Liver (tissue), 9 donors: ENCODE results near the gene SDHA. TPM values are rescaled to one million over a fixed set of nuclear protein-coding genes. Genes with fewer than 3 reads are reported as not detected.

Source experiments
- DNase-seq: peaks from one replicate; pipeline ENCODE4 v3.0.0-alpha.2; 2017; ENCODE audit warnings: low spot score
- H3K27ac ChIP-seq, 2 donors: one replicate each; pipeline ENCODE4 v1.7.0; 2013; ENCODE audit warnings: inconsistent platforms in 2 of 2, low read length in 2 of 2, control low read depth in 1 of 2, low read depth in 1 of 2, mild to moderate bottlenecking in 1 of 2
- H3K27me3 ChIP-seq, 4 donors: one replicate each; pipeline versions ENCODE4 v1.6.1 to v1.7.0; 2013; ENCODE audit warnings: low read length in 3 of 4, inconsistent platforms in 1 of 4, mild to moderate bottlenecking in 1 of 4, moderate library complexity in 1 of 4; ENCODE audit not compliant: control insufficient read depth in 4 of 4, insufficient read depth in 4 of 4
- H3K36me3 ChIP-seq, 4 donors: one replicate each; pipeline versions ENCODE4 v1.6.1 to v1.7.0; 2013; ENCODE audit warnings: low read length in 3 of 4, mild to moderate bottlenecking in 3 of 4, low read depth in 1 of 4, moderate library complexity in 1 of 4; ENCODE audit not compliant: control insufficient read depth in 4 of 4, insufficient read depth in 3 of 4
- H3K4me1 ChIP-seq, 4 donors: one replicate each; pipeline versions ENCODE4 v1.6.1 to v1.7.0; 2013; ENCODE audit warnings: low read length in 3 of 4, mild to moderate bottlenecking in 3 of 4, moderate library complexity in 1 of 4; ENCODE audit not compliant: control insufficient read depth in 4 of 4, insufficient read depth in 4 of 4
- H3K4me3 ChIP-seq, 3 donors: one replicate each; pipeline versions ENCODE4 v1.6.1 to v1.7.0; 2013; ENCODE audit warnings: low read length in 3 of 3, control low read depth in 1 of 3, low read depth in 1 of 3, mild to moderate bottlenecking in 1 of 3
- H3K9ac ChIP-seq, 2 donors: one replicate each; pipeline ENCODE4 v1.7.0; 2013; ENCODE audit warnings: low read length in 2 of 2, mild to moderate bottlenecking in 2 of 2, moderate library complexity in 2 of 2, control low read depth in 1 of 2, low read depth in 1 of 2
- H3K9me3 ChIP-seq, 4 donors: one replicate each; pipeline versions ENCODE4 v1.6.1 to v1.7.0; 2013; ENCODE audit warnings: low read length in 3 of 4; ENCODE audit not compliant: control insufficient read depth in 4 of 4
- EGR1 ChIP-seq, 2 donors: IDR thresholded peaks; 2 replicates each; pipeline ENCODE4 v1.6.1; 2016 to 2018; ENCODE audit warnings: antibody characterized with exemption in 2 of 2, low read depth in 2 of 2
- FOXA1 ChIP-seq: IDR thresholded peaks from 2 replicates; pipeline ENCODE4 v1.6.1; 2016; ENCODE audit warnings: antibody characterized with exemption
- FOXA2 ChIP-seq: IDR thresholded peaks from 2 replicates; pipeline ENCODE4 v1.6.1; 2016; ENCODE audit warnings: antibody characterized with exemption
- GABPA ChIP-seq, 2 donors: IDR thresholded peaks in 1 of 2; conservative IDR thresholded peaks in 1 of 2; 2 replicates each; pipeline ENCODE4 v1.6.1; 2016; ENCODE audit warnings: antibody characterized with exemption in 2 of 2, mild to moderate bottlenecking in 1 of 2, moderate library complexity in 1 of 2
- HNF4A ChIP-seq, 2 donors: conservative IDR thresholded peaks; 2 replicates each; pipeline ENCODE4 v1.6.1; 2016; ENCODE audit warnings: antibody characterized with exemption in 2 of 2, mild to moderate bottlenecking in 2 of 2
- HNF4G ChIP-seq: IDR thresholded peaks from 2 replicates; pipeline ENCODE4 v1.6.1; 2016; ENCODE audit warnings: antibody characterized with exemption
- JUND ChIP-seq, 2 donors: IDR thresholded peaks; 2 replicates each; pipeline ENCODE4 v1.6.1; 2016; ENCODE audit warnings: antibody characterized with exemption in 2 of 2
- NR2F2 ChIP-seq: IDR thresholded peaks from 2 replicates; pipeline ENCODE4 v1.6.1; 2016; ENCODE audit warnings: antibody characterized with exemption
- RAD21 ChIP-seq, 2 donors: IDR thresholded peaks; 2 replicates each; pipeline ENCODE4 v1.6.1; 2016; ENCODE audit warnings: antibody characterized with exemption in 2 of 2, mild to moderate bottlenecking in 2 of 2
- RXRA ChIP-seq, 2 donors: IDR thresholded peaks; 2 replicates each; pipeline ENCODE4 v1.6.1; 2017 to 2018; ENCODE audit warnings: antibody characterized with exemption in 2 of 2, mild to moderate bottlenecking in 1 of 2
- SP1 ChIP-seq: IDR thresholded peaks from 2 replicates; pipeline ENCODE4 v1.6.1; 2018; ENCODE audit warnings: antibody characterized with exemption, mild to moderate bottlenecking
- TAF1 ChIP-seq: conservative IDR thresholded peaks from 2 replicates; pipeline ENCODE4 v1.6.1; 2016; ENCODE audit warnings: antibody characterized with exemption, mild to moderate bottlenecking
- YY1 ChIP-seq: IDR thresholded peaks from 2 replicates; pipeline ENCODE4 v1.6.1; 2016; ENCODE audit warnings: antibody characterized with exemption, mild to moderate bottlenecking
- WGBS: extraction: QIAGEN DNeasy Blood & Tissue Kit; methylation state at CpG from one replicate; pipeline ENCODE4 v1.1.7; 2013; 5-methylcytosine and 5-hydroxymethylcytosine counted together
- polyA plus RNA-seq, 2 donors: library from polyadenylated mRNA; stranded (reverse) in 1 of 2; unstranded in 1 of 2; fragments of 200-250 nt in 1 of 2; fragments of >200 nt in 1 of 2; fragmentation: Nextera tagmentation in 1 of 2; extraction: Ambion mirVana in 1 of 2; gene quantifications; one replicate each; pipeline versions ENCODE4 v1.2.1 to v1.2.3, GENCODE V29; 2013 to 2015
- total RNA-seq, 2 donors: library from RNA; depleted of rRNA; stranded (reverse); fragments of >200 nt; gene quantifications; one replicate each; pipeline ENCODE4 v1.2.3, GENCODE V29; 2014
- TF ChIP-seq, protein P1 (sequence below): fragments of 150-350 bp; IDR thresholded peaks from 2 replicates; pipeline ENCODE4 v1.5.1; 2017; ENCODE audit warnings: improper control_type of control experiment, low read depth, low read length; ENCODE audit not compliant: missing input control
- TF ChIP-seq, protein P2 (sequence below): IDR thresholded peaks from 2 replicates; pipeline ENCODE4 v1.6.1; 2016; ENCODE audit warnings: antibody characterized with exemption
- TF ChIP-seq, protein P3 (sequence below): IDR thresholded peaks from 2 replicates; pipeline ENCODE4 v1.6.1; 2016; ENCODE audit warnings: antibody characterized with exemption
- TF ChIP-seq, protein P4 (sequence below): IDR thresholded peaks from 2 replicates; pipeline ENCODE4 v1.6.1; 2016; ENCODE audit warnings: antibody characterized with exemption, mild to moderate bottlenecking
- TF ChIP-seq, protein P5 (sequence below): IDR thresholded peaks from 2 replicates; pipeline ENCODE4 v1.6.1; 2016; ENCODE audit warnings: antibody characterized with exemption
- donor health status: healthy.
- donor health status: healthy.
- donor health status: healthy.
- donor health status: healthy.
- donor health status: healthy.

The SDHA gene
- total and polyA plus RNA-seq, 4 donors: 79.2 to 215 (median 159) TPM

DNA sequence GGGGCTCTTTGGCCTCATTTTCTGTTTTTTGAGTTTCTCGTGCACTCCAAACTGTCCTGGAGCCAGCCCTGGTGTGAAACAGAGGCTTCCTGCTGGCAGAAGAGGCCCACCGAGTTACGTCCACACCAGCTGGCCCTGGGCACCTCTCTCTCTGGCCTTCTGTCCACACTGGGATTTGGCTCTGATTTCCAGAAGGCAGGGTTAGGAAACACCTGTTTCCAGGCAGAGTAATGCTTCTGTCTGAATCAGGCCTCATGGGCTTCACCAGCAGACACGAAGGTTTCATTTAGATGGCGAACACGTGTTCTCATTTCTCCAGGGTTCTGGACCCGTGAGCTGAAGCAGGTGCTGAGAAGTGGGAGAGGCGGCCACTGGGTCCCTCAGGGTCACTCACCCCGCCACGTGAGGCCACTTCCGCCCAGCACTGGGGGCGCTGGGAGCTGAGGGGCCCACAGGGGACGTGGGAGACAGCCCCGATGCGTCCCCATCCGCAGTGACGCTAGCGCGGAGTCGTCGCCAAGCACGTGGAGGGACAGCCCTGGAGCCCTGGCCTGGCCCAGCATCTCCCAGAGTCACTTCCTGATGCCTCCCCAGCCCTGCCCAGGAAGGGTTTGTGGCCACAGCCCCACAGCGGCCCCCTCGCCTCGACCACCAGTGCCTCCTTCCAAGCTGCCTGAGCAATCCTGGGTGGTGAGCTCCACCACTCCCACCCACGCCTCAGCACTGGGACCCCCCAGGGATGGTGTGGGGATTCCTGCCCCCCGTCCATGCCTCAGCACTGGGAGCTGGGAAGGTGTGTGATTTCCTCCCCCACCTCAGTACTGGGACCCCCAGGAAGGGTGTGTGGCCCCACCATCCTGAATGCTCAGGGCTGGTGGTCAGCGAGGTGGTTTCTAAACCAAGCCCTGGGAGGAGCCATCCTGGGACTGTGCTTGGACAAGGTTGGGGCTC is 31.8 kb upstream of the SDHA start (continued):
- TF ChIP-seq EGR1 (IDR thresholded peaks at IDR 0.05; ENCODE audit: low read depth in 2 of 2): no peak
- no peak for TF ChIP-seq RXRA (IDR thresholded peaks at IDR 0.05)
- no peak for TF ChIP-seq SP1
- TF ChIP-seq RAD21 (IDR thresholded peaks at IDR 0.05): no peak
- no peak for TF ChIP-seq YY1
- TF ChIP-seq, protein P1, sequence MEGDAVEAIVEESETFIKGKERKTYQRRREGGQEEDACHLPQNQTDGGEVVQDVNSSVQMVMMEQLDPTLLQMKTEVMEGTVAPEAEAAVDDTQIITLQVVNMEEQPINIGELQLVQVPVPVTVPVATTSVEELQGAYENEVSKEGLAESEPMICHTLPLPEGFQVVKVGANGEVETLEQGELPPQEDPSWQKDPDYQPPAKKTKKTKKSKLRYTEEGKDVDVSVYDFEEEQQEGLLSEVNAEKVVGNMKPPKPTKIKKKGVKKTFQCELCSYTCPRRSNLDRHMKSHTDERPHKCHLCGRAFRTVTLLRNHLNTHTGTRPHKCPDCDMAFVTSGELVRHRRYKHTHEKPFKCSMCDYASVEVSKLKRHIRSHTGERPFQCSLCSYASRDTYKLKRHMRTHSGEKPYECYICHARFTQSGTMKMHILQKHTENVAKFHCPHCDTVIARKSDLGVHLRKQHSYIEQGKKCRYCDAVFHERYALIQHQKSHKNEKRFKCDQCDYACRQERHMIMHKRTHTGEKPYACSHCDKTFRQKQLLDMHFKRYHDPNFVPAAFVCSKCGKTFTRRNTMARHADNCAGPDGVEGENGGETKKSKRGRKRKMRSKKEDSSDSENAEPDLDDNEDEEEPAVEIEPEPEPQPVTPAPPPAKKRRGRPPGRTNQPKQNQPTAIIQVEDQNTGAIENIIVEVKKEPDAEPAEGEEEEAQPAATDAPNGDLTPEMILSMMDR: no peak

DNA sequence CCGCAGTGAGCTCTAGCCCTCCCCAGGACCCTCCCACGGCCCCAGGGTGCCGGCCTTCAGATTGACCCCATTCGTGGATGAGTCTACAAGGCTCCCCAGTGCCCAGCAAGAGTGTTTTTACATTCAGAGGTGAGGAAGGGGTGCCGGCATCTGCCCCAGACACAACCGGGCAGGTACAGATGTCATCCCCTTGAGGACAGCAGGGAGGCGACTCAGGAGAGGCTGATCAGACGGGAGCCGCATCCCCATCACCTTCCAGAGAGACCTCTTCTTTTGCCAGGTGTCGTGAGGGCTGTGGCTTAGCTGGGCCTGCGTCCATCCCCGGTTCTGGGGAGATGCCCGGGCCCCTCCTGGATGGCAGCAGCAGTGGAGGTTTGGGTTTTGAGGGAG is 31.1 kb upstream of the SDHA start:
- TF ChIP-seq NR2F2 (no peak), TAF1 (no peak), EGR1 (IDR thresholded peaks at IDR 0.05; ENCODE audit: low read depth in 2 of 2) (no peak), FOXA1 (no peak), RAD21 (IDR thresholded peaks at IDR 0.05) (no peak), HNF4A (conservative IDR thresholded peaks at IDR 0.05) (no peak), FOXA2 (no peak), YY1 (no peak), GABPA (IDR thresholded peaks at IDR 0.05 in 1 of 2, conservative IDR thresholded peaks at IDR 0.05 in 1 of 2) (no peak), RXRA (IDR thresholded peaks at IDR 0.05) (no peak), JUND (IDR thresholded peaks at IDR 0.05) (no peak), SP1 (no peak), HNF4G (no peak)
- TF ChIP-seq, protein P2, sequence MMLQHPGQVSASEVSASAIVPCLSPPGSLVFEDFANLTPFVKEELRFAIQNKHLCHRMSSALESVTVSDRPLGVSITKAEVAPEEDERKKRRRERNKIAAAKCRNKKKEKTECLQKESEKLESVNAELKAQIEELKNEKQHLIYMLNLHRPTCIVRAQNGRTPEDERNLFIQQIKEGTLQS: no peak
- TF ChIP-seq, protein P3, sequence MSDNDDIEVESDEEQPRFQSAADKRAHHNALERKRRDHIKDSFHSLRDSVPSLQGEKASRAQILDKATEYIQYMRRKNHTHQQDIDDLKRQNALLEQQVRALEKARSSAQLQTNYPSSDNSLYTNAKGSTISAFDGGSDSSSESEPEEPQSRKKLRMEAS: no peak
- TF ChIP-seq, protein P4, sequence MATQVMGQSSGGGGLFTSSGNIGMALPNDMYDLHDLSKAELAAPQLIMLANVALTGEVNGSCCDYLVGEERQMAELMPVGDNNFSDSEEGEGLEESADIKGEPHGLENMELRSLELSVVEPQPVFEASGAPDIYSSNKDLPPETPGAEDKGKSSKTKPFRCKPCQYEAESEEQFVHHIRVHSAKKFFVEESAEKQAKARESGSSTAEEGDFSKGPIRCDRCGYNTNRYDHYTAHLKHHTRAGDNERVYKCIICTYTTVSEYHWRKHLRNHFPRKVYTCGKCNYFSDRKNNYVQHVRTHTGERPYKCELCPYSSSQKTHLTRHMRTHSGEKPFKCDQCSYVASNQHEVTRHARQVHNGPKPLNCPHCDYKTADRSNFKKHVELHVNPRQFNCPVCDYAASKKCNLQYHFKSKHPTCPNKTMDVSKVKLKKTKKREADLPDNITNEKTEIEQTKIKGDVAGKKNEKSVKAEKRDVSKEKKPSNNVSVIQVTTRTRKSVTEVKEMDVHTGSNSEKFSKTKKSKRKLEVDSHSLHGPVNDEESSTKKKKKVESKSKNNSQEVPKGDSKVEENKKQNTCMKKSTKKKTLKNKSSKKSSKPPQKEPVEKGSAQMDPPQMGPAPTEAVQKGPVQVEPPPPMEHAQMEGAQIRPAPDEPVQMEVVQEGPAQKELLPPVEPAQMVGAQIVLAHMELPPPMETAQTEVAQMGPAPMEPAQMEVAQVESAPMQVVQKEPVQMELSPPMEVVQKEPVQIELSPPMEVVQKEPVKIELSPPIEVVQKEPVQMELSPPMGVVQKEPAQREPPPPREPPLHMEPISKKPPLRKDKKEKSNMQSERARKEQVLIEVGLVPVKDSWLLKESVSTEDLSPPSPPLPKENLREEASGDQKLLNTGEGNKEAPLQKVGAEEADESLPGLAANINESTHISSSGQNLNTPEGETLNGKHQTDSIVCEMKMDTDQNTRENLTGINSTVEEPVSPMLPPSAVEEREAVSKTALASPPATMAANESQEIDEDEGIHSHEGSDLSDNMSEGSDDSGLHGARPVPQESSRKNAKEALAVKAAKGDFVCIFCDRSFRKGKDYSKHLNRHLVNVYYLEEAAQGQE: no peak
- TF ChIP-seq, protein P1: no peak
- TF ChIP-seq, protein P5, sequence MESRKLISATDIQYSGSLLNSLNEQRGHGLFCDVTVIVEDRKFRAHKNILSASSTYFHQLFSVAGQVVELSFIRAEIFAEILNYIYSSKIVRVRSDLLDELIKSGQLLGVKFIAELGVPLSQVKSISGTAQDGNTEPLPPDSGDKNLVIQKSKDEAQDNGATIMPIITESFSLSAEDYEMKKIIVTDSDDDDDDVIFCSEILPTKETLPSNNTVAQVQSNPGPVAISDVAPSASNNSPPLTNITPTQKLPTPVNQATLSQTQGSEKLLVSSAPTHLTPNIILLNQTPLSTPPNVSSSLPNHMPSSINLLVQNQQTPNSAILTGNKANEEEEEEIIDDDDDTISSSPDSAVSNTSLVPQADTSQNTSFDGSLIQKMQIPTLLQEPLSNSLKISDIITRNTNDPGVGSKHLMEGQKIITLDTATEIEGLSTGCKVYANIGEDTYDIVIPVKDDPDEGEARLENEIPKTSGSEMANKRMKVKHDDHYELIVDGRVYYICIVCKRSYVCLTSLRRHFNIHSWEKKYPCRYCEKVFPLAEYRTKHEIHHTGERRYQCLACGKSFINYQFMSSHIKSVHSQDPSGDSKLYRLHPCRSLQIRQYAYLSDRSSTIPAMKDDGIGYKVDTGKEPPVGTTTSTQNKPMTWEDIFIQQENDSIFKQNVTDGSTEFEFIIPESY: no peak
- DNase-seq: no peak
- Histone ChIP-seq H3K4me3 (no peak overlapping the region), H3K9ac (no peak overlapping the region), H3K9me3 (no peaks in the 10 kb centered on the region), H3K36me3 (no peaks in the 10 kb centered on the region), H3K4me1 (peaks cover 2 to 22% (median 16%) of the 10 kb centered on the region in 4 donors), H3K27me3 (no peaks in the 10 kb centered on the region), H3K27ac (no peak overlapping the region)
- 82% methylated on average over 13 of the region's 13 CpGs for WGBS
